Measurements from ENCODE around the gene ADH7. TPM values are rescaled to one million over a fixed set of nuclear protein-coding genes. Genes with fewer than 3 reads are reported as not detected.

The ADH7 gene
- total and polyA plus RNA-seq, 2 experiments from 2014 or later: not detected

GRCh38 chr4:99438405-99438780 lies 3.3 kb upstream of the ADH7 start:
- Histone ChIP-seq H3K4me2 (no peak overlapping the region), H2AFZ (no peak overlapping the region), H4K20me1 (ENCODE audit: insufficient read depth, poor library complexity, severe bottlenecking) (no peaks in the 10 kb centered on the region), H3K9me3 (ENCODE audit: low read depth) (no peaks in the 10 kb centered on the region), H3K4me1 (ENCODE audit: insufficient read depth) (no peaks in the 10 kb centered on the region), H3K27ac (no peak overlapping the region), H3K9me2 (replicated peaks; ENCODE audit: insufficient read depth) (no peaks in the 10 kb centered on the region), H3K4me3 (no peak overlapping the region), H3K27me3 (no peaks in the 10 kb centered on the region), H3K36me3 (replicated peaks; ENCODE audit: insufficient read depth, low read depth) (no peaks in the 10 kb centered on the region), H3K79me2 (no peaks in the 10 kb centered on the region)
- DNase-seq (ENCODE audit: low spot score): no peak
- 72% methylated on average over 4 of the region's 4 CpGs for WGBS (ENCODE audit: low lambda C conversion rate, missing lambda C conversion rate)
- no peak for TF ChIP-seq CTCF (IDR thresholded peaks at IDR 0.05; ENCODE audit: poor library complexity)
- no peak for TF ChIP-seq EZH2phosphoT487 (IDR thresholded peaks at IDR 0.05; ENCODE audit: low read depth, severe bottlenecking, unreplicated experiment)
- no peak for TF ChIP-seq EZH2 (IDR thresholded peaks at IDR 0.05; ENCODE audit: borderline replicate concordance)

GRCh38 chr4:99437723-99438404 lies 2.7 kb upstream of the ADH7 start:
- no peak overlapping the region for H2AFZ ChIP-seq
- TF ChIP-seq EZH2 (IDR thresholded peaks at IDR 0.05; ENCODE audit: borderline replicate concordance): no peak
- H3K27ac ChIP-seq: no peak overlapping the region
- no peak overlapping the region for H3K4me3 ChIP-seq
- no peaks in the 10 kb centered on the region for H3K9me2 ChIP-seq (replicated peaks; ENCODE audit: insufficient read depth)
- no peak overlapping the region for H3K4me2 ChIP-seq
- 83% methylated on average over 5 of the region's 5 CpGs for WGBS (ENCODE audit: low lambda C conversion rate, missing lambda C conversion rate)
- H4K20me1 ChIP-seq (ENCODE audit: insufficient read depth, poor library complexity, severe bottlenecking): no peaks in the 10 kb centered on the region
- no peaks in the 10 kb centered on the region for H3K79me2 ChIP-seq
- no peaks in the 10 kb centered on the region for H3K9me3 ChIP-seq (ENCODE audit: low read depth)
- no peaks in the 10 kb centered on the region for H3K27me3 ChIP-seq
- no peaks in the 10 kb centered on the region for H3K36me3 ChIP-seq (replicated peaks; ENCODE audit: insufficient read depth, low read depth)
- DNase-seq (ENCODE audit: low spot score): no peak
- no peaks in the 10 kb centered on the region for H3K4me1 ChIP-seq (ENCODE audit: insufficient read depth)

GRCh38 chr4:99436976-99437722 lies 2.0 kb upstream of the ADH7 start:
- Histone ChIP-seq H3K4me2 (no peak overlapping the region), H3K4me1 (ENCODE audit: insufficient read depth) (no peaks in the 10 kb centered on the region), H4K20me1 (ENCODE audit: insufficient read depth, poor library complexity, severe bottlenecking) (no peaks in the 10 kb centered on the region), H3K9me2 (replicated peaks; ENCODE audit: insufficient read depth) (no peaks in the 10 kb centered on the region), H2AFZ (no peak overlapping the region), H3K79me2 (no peaks in the 10 kb centered on the region), H3K36me3 (replicated peaks; ENCODE audit: insufficient read depth, low read depth) (no peaks in the 10 kb centered on the region), H3K27ac (no peak overlapping the region), H3K4me3 (no peak overlapping the region), H3K27me3 (no peaks in the 10 kb centered on the region), H3K9me3 (ENCODE audit: low read depth) (no peaks in the 10 kb centered on the region)
- 88% methylated on average over 3 of the region's 3 CpGs for WGBS (ENCODE audit: low lambda C conversion rate, missing lambda C conversion rate)
- DNase-seq (ENCODE audit: low spot score): no peak
- no peak for TF ChIP-seq EZH2phosphoT487 (IDR thresholded peaks at IDR 0.05; ENCODE audit: low read depth, severe bottlenecking, unreplicated experiment)
- no peak for TF ChIP-seq CTCF (IDR thresholded peaks at IDR 0.05; ENCODE audit: poor library complexity)
- no peak for TF ChIP-seq EZH2 (IDR thresholded peaks at IDR 0.05; ENCODE audit: borderline replicate concordance)

- no peak overlapping the region for H3K27ac ChIP-seq
Observed at GRCh38 chr4:99436462-99436861, 1.3 kb upstream of the ADH7 start.

More at GRCh38 chr4:99436462-99436861, 1.3 kb upstream of the ADH7 start:
- Histone ChIP-seq H3K4me1 (ENCODE audit: insufficient read depth) (no peaks in the 10 kb centered on the region), H3K79me2 (no peaks in the 10 kb centered on the region), H3K9me3 (ENCODE audit: low read depth) (no peaks in the 10 kb centered on the region), H3K9me2 (replicated peaks; ENCODE audit: insufficient read depth) (no peaks in the 10 kb centered on the region), H3K36me3 (replicated peaks; ENCODE audit: insufficient read depth, low read depth) (no peaks in the 10 kb centered on the region), H2AFZ (no peak overlapping the region), H3K27me3 (no peaks in the 10 kb centered on the region), H3K4me2 (no peak overlapping the region), H4K20me1 (ENCODE audit: insufficient read depth, poor library complexity, severe bottlenecking) (no peaks in the 10 kb centered on the region), H3K4me3 (no peak overlapping the region)
- DNase-seq (ENCODE audit: low spot score): no peak
- TF ChIP-seq CTCF (IDR thresholded peaks at IDR 0.05; ENCODE audit: poor library complexity) (no peak), EZH2phosphoT487 (IDR thresholded peaks at IDR 0.05; ENCODE audit: low read depth, severe bottlenecking, unreplicated experiment) (no peak), EZH2 (IDR thresholded peaks at IDR 0.05; ENCODE audit: borderline replicate concordance) (no peak)
- WGBS (ENCODE audit: low lambda C conversion rate, missing lambda C conversion rate): 44% methylated on average over 2 of the region's 2 CpGs

Measured in hepatocyte (in vitro differentiated cells).